Memory B cell (primary cell): ENCODE results near the gene PHF19.

ENCODE experiments used
- ATAC-seq: fragments of 150-1000 bp; cut with Tn5 transposase; 2 replicates; pipeline ENCODE4 v1.10.0; 2021; ENCODE audit warnings: low read depth, mild to moderate bottlenecking, moderate library complexity
- DNase-seq, 2 donors: peaks; one replicate each; pipeline ENCODE4 v3.0.0; 2022; ENCODE audit warnings: low spot score in 2 of 2
- H3K27ac Mint-ChIP-seq: one replicate; pipeline ENCODE4 v1.8.0; 2022; ENCODE audit warnings: mild to moderate bottlenecking, moderate library complexity, mixed read lengths
- H3K27me3 Mint-ChIP-seq: one replicate; pipeline ENCODE4 v1.8.0; 2022; ENCODE audit warnings: mixed read lengths
- H3K36me3 Mint-ChIP-seq: one replicate; pipeline ENCODE4 v1.8.0; 2022; ENCODE audit warnings: mild to moderate bottlenecking, mixed read lengths
- H3K4me1 Mint-ChIP-seq: one replicate; pipeline ENCODE4 v1.8.0; 2022; ENCODE audit warnings: mixed read lengths
- H3K4me3 Mint-ChIP-seq: one replicate; pipeline ENCODE4 v1.8.0; 2022; ENCODE audit warnings: mild to moderate bottlenecking, moderate library complexity, mixed read lengths
- H3K9me3 Mint-ChIP-seq: one replicate; pipeline ENCODE4 v1.8.0; 2022; ENCODE audit warnings: mixed read lengths

The PHF19 gene

DNA sequence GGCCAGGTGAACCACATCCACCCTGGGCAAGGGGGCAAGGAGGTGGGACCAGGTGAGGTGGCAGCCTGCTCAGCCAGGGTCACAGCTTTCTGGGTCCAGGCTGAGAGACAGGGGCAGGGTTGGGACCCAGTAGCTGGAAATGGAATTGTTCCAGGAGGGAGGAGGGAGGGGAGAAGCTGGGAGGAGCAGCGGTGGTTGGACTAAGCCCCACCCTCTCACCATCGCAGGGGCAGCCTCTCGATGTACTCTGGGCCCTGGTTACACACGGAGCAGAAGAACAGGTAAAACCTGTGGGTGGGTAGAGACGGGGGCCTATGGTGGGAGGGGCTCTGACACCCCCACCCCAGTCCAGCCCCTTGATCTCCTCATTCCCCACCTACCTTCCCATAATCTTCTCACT, 11.2 kb downstream of the PHF19 start:
- H3K27me3 Mint-ChIP-seq, result no peaks in the 10 kb centered on the region

DNA sequence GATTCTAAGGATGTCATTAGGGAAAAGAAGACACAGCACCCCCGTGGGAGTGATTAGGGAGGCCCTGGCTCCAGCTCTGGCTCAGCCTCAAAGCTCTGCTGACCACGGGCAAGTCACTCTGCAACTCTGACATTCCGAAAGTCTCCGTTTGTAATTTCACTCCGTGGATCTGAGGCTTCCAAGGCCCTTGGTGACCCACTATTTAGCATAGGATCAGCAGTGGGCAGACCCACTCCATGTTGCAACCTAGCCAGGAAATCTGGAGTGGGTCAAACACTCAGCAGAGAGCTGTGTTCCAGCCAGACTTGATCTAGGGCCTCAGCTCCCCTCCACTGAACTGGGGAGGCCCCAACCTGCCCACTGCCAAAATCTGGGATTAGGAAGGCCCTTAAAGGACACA, 11.8 kb downstream of the PHF19 start:
- H3K27me3 Mint-ChIP-seq, result no peaks in the 10 kb centered on the region
- no peak for DNase-seq
- H3K4me1 Mint-ChIP-seq, result peaks cover 6% of the 10 kb centered on the region
- no peak for ATAC-seq
- no peak overlapping the region for H3K4me3 Mint-ChIP-seq
- H3K36me3 Mint-ChIP-seq, result peaks cover 5% of the 10 kb centered on the region
- no peaks in the 10 kb centered on the region for H3K9me3 Mint-ChIP-seq
- H3K27ac Mint-ChIP-seq, result no peak overlapping the region

More for the DNA sequence above, 11.2 kb downstream of the PHF19 start:
- Mint-ChIP-seq H3K4me1 (peaks cover 6% of the 10 kb centered on the region), H3K36me3 (peaks cover 3% of the 10 kb centered on the region), H3K4me3 (no peak overlapping the region), H3K9me3 (no peaks in the 10 kb centered on the region), H3K27ac (no peak overlapping the region)
- ATAC-seq, result no peak
- DNase-seq, result no peak

DNA sequence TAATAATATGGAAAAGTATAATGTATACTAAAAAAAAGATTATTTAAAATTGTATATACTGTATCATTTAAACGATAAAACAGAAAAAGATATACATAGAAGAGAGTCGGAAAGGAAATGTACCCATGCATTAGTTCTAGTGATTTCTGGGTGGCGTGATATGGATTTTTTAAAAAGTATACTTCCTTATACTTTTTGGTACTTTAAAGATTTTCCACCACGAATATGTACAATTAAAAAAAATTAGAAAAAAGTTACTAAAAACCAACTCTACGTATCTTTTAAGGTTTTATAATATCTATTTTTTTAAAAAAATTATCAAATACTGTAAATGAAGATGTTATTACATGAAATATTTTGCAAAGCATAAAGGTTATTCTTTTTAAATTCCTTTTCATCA, 12.3 kb downstream of the PHF19 start:
- DNase-seq (no peak), ATAC-seq (no peak)
- Mint-ChIP-seq H3K4me1 (peaks cover 6% of the 10 kb centered on the region), H3K27me3 (no peaks in the 10 kb centered on the region), H3K9me3 (no peaks in the 10 kb centered on the region), H3K4me3 (no peak overlapping the region), H3K27ac (no peak overlapping the region), H3K36me3 (peaks cover 5% of the 10 kb centered on the region)

DNA sequence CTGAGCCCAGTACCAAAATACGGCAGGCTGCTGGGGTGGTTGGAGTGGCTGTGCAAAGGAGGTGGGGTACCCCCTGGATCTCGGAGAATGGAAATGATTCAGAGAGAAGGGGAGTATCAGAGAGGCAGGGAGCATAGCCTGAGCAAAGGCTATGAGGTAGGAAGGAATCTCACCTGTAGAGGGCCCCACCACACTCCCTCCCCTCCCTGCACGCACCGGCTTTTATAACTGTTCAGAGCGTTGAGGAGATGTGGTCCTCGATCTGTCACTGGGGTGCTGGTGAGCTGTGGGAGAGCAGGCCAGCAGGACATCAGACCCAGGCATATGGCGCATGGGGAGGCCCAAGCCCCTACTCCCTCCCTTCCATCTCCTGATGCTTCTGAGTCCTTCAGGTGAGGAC, 13.2 kb downstream of the PHF19 start:
- Mint-ChIP-seq H3K36me3 (peaks cover 5% of the 10 kb centered on the region), H3K27me3 (no peaks in the 10 kb centered on the region), H3K4me3 (no peak overlapping the region), H3K9me3 (no peaks in the 10 kb centered on the region), H3K27ac (no peak overlapping the region), H3K4me1 (peaks cover 7% of the 10 kb centered on the region)
- DNase-seq (no peak), ATAC-seq (no peak)

DNA sequence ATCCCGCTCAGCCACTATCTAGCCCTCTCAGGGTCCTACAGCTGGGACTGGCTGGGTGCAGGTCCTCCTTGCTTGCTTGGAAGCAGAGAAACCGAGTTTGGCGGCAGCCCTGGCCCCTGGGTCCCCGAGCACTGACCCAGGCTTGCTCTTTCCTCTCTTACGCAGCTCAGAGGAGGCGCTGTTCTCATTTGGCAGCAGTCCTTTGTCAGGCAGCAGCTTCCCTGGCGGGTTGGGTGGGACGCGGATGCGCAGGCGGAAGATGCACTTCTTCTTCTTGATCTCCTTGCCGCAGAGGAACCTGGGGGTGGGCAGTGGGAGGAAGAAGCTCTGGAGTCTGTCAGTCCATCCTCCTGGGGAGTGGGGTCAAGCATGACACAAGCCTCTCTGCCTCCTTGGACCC, 14.5 kb downstream of the PHF19 start:
- no peak overlapping the region for H3K27ac Mint-ChIP-seq
- ATAC-seq (no peak), DNase-seq (no peak)
- H3K36me3 Mint-ChIP-seq, result peaks cover 5% of the 10 kb centered on the region
- no peaks in the 10 kb centered on the region for H3K27me3 Mint-ChIP-seq
- H3K9me3 Mint-ChIP-seq, result no peaks in the 10 kb centered on the region
- peaks cover 4% of the 10 kb centered on the region for H3K4me1 Mint-ChIP-seq
- H3K4me3 Mint-ChIP-seq, result no peak overlapping the region

DNA sequence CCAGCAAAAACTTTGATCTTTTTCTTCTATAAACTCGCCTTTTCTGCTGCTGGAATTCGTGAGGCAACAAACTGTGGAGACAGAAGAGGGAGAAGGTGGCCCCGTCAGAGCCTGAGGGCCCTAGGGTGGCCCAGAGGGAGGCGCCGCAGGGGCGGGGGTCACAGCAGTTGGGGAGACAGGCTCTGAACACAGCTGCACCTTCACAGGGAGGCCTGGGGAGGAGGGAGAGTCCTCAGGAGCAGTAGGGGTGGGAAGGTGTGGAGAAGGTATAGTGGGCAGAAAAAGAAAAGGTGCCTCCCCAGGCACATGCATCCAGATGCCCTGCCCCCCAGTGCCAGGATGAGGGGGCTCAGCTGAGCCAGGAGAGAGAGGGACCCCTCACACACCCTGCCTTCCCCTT, 15.1 kb downstream of the PHF19 start:
- ATAC-seq, result no peak
- DNase-seq, result no peak
- H3K4me3 Mint-ChIP-seq, result no peak overlapping the region
- H3K4me1 Mint-ChIP-seq, result peaks cover 4% of the 10 kb centered on the region
- peaks cover 7% of the 10 kb centered on the region for H3K36me3 Mint-ChIP-seq
- H3K9me3 Mint-ChIP-seq, result no peaks in the 10 kb centered on the region
- H3K27me3 Mint-ChIP-seq, result no peaks in the 10 kb centered on the region
- H3K27ac Mint-ChIP-seq, result no peak overlapping the region

DNA sequence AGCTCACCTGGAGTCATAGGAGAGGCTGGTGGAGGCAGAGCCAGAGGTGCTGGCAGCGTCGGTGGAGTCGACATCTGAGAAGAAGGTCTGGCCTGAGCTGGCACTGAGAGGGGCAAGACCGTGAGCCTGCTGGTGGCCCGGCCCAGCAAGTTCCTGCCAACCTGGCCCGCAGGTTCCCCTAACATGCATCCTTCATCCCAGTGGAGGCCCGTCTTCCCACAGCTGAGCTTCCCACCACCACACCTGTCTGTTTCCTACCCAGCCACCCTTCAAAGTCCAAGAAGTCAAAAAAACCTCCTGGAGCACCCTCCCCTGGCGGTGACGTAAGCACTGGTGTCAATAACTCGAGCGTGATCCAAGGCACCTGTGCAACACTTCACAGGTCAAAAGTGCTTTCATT, 16.9 kb downstream of the PHF19 start:
- peaks cover 7% of the 10 kb centered on the region for H3K36me3 Mint-ChIP-seq
- ATAC-seq (no peak), DNase-seq (no peak)
- no peaks in the 10 kb centered on the region for H3K9me3 Mint-ChIP-seq
- no peaks in the 10 kb centered on the region for H3K27me3 Mint-ChIP-seq
- no peak overlapping the region for H3K4me3 Mint-ChIP-seq
- peaks cover 4% of the 10 kb centered on the region for H3K4me1 Mint-ChIP-seq
- H3K27ac Mint-ChIP-seq, result no peak overlapping the region

DNA sequence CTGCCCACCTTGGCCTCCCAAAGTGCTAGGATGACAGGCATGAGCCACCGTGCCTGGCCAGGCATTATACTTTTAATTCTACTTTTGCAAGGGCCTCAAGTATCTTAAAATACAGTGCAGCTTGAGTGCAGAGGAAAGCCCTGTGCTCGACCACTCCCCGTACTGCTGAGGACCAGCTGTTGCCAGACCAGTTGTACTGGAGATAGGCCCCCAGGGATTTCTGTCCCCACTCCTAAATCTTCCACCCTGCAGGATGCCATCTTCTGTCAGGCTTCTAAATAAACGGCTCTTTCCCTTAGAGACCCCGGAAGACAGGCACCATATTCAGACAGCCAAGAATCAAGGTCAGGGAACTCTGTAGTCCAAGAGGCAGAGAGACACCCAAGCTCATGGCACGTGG, 17.6 kb downstream of the PHF19 start:
- no peaks in the 10 kb centered on the region for H3K27me3 Mint-ChIP-seq
- H3K4me3 Mint-ChIP-seq, result no peak overlapping the region
- no peaks in the 10 kb centered on the region for H3K9me3 Mint-ChIP-seq
- peaks cover 7% of the 10 kb centered on the region for H3K36me3 Mint-ChIP-seq
- DNase-seq, result no peak
- peaks cover 6% of the 10 kb centered on the region for H3K4me1 Mint-ChIP-seq
- ATAC-seq, result no peak
- no peak overlapping the region for H3K27ac Mint-ChIP-seq

DNA sequence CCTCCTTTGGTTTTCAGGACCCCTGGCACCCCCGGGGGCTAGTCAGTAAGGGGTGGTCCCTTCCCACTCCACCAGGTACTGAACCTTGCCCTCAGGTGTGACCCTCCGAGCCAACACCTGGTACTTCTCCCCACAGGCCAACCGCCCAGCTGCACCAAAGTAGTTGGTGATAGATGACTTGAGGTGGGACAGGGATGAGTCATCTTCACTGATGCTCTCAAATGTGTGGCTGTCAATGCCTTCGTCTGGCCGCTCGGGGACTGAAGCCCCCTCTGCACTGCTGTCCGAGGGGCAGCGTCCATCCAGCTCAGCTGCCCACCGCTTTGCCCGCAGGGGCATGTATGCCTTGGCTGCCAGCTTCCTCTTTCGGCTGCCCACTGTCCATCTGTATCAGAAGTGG, 19.1 kb downstream of the PHF19 start:
- H3K9me3 Mint-ChIP-seq, result no peaks in the 10 kb centered on the region
- H3K36me3 Mint-ChIP-seq, result peaks cover 4% of the 10 kb centered on the region
- DNase-seq, result no peak
- H3K4me3 Mint-ChIP-seq, result no peak overlapping the region
- ATAC-seq, result no peak
- no peak overlapping the region for H3K27ac Mint-ChIP-seq
- H3K4me1 Mint-ChIP-seq, result peaks cover 6% of the 10 kb centered on the region
- H3K27me3 Mint-ChIP-seq, result no peaks in the 10 kb centered on the region

DNA sequence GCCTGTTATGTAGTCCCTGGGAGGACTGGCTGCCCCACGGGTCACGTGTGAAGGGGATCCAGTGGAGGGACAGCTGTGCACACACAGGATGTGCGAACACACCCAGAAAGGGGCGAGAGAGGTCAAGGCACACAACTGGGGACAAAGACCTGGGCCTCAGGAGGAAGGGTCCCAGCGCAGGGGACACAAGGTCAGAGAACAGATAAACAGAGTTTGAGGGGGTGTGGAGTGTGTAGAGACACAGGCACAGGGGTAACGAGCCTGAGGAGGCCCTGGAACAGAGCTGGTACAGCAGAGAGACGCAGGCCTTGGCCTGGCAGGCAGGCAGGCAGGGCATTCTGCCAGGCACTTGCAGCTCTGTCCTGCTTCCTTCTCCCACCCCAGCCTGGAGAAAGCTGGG, 19.5 kb downstream of the PHF19 start:
- no peaks in the 10 kb centered on the region for H3K9me3 Mint-ChIP-seq
- DNase-seq (no peak), ATAC-seq (no peak)
- peaks cover 8% of the 10 kb centered on the region for H3K4me1 Mint-ChIP-seq
- no peak overlapping the region for H3K4me3 Mint-ChIP-seq
- no peaks in the 10 kb centered on the region for H3K27me3 Mint-ChIP-seq
- H3K36me3 Mint-ChIP-seq, result peaks cover 6% of the 10 kb centered on the region
- H3K27ac Mint-ChIP-seq, result no peak overlapping the region

DNA sequence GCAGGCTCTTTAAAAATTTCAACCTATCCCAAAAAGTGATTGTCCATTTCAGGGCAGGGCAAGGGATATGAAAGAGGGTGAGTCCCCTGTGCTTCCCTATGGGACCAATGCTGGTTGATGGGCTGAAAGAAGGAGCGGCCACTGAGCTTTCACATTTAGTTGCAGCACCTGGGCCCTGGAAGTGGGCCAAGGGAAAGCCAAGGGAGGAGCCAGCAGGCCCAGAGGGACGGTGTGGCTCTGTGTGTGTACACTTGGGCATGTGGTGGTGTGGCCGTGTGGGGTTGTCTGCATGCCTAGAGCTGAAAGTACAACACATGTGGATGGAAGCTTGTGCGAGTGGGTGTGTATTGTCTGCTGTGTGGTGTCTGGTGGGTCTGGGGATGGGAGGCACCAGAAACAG, 20.3 kb downstream of the PHF19 start:
- no peak for ATAC-seq

DNA sequence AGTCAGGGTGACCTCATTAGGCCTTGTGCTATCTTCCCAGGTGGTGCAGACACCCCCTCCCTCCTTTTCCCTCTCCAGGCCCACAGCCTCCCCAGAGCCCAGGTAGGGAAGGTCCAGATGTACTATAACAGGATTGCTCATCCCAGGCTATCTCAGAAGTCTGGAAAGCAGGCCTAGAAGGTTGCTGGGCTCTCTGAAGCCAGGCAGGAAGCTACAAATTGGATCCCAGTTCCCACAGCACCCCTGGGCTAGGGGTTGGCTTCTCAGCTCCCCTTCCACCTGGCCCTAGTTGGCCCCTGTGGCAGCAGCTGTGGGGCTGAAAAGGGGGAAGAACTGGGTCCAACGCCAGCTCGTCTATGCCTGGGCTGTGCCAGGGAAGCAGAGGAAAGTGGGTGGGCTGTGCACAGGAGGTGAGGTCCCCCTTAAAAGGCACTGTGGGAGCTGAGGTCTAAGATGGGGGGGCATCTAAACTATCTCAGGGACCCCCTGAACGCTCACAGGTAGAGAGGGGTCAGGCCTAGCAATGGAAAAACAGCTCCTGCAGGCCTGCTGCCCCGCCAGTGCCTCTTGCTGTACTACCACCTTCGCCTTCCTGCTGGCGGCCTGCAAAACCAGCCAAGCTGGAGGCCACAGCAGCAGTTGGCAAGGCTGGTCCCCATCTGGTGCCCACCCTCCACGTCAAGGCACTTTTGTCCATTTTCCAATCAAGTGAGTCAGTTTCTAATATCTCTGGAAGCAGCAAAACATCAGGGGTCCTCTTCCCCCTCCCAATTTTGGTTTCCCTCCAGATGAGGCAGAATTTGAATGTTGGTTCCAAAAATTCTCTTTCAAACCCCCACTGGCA, 20.9 kb downstream of the PHF19 start:
- no peak for DNase-seq
- Mint-ChIP-seq H3K36me3 (peaks cover 6% of the 10 kb centered on the region), H3K27ac (no peak overlapping the region), H3K9me3 (no peaks in the 10 kb centered on the region), H3K27me3 (no peaks in the 10 kb centered on the region), H3K4me3 (no peak overlapping the region), H3K4me1 (peaks cover 10% of the 10 kb centered on the region)
- no peak for ATAC-seq

More for the DNA sequence above, 20.3 kb downstream of the PHF19 start:
- H3K36me3 Mint-ChIP-seq, result peaks cover 6% of the 10 kb centered on the region
- no peaks in the 10 kb centered on the region for H3K9me3 Mint-ChIP-seq
- H3K4me3 Mint-ChIP-seq, result no peak overlapping the region
- no peak overlapping the region for H3K27ac Mint-ChIP-seq
- H3K4me1 Mint-ChIP-seq, result peaks cover 8% of the 10 kb centered on the region
- no peak for DNase-seq
- no peaks in the 10 kb centered on the region for H3K27me3 Mint-ChIP-seq

DNA sequence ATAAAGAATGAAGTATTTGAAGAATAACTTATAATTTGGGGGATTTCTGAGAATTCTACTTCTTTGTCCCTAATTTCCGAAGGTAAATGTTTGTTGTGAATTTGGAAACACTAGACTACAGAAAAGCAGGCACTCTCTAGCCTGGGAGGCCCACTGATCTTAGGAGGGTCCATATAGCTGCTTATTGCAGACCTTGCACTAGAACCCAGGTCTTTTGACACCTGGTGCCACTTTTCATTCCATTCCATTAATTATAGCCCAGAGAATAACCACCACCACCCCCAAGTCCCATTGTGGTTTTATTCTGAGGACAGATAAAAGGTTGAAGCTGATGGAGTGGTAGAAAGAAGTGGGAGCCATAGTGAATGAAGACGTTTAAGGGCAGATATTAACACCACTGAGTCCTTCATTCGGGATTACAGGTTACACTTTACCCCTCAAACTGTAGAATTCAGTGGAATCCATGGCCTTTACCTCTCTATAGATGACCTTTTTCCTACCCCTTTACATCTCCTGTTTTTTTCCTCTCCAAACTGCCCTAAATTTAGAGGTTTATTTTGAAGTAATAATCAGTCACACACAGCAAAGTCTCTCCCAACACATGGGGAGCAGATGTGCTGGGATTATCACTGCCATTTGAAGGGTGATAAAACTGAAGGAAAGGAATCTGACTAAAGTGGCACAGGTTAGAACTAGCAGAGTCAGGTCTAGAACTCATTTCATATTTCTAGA, 22.2 kb downstream of the PHF19 start:
- ATAC-seq (no peak), DNase-seq (no peak)
- H3K4me1 Mint-ChIP-seq, result peaks cover 14% of the 10 kb centered on the region
- H3K4me3 Mint-ChIP-seq, result no peak overlapping the region
- H3K36me3 Mint-ChIP-seq, result peaks cover 8% of the 10 kb centered on the region
- no peaks in the 10 kb centered on the region for H3K9me3 Mint-ChIP-seq
- no peaks in the 10 kb centered on the region for H3K27me3 Mint-ChIP-seq
- peak overlapping the region; percentile 24 for H3K27ac Mint-ChIP-seq

DNA sequence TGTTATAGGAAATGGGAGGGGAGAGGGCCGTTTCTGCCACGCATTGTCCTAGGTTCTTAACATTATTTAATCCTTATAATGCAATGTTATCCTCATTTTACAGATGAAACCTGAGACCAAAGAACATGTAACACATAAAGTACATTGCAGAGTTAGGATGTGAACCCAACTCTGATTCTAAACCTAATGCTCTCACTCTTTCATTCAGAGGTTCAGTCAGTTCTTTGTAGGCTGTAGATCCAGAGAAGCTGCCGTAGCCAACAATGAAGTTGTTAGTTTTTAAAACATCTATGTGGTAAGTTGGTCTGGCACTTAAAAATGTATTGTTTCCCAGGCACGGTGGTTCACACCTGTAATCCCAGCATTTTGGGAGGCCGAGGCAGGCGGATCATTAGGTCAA, 23.8 kb downstream of the PHF19 start:
- H3K36me3 Mint-ChIP-seq, result peaks cover 13% of the 10 kb centered on the region
- no peak overlapping the region for H3K27ac Mint-ChIP-seq
- no peaks in the 10 kb centered on the region for H3K27me3 Mint-ChIP-seq
- H3K4me3 Mint-ChIP-seq, result no peak overlapping the region
- H3K4me1 Mint-ChIP-seq, result peaks cover 13% of the 10 kb centered on the region
- no peaks in the 10 kb centered on the region for H3K9me3 Mint-ChIP-seq
- ATAC-seq (no peak), DNase-seq (no peak)
